ENCODE measurements around the gene TAOK3. TPM values are rescaled to one million over a fixed set of nuclear protein-coding genes. Genes with fewer than 3 reads are reported as not detected.

TAOK3 gene
- total RNA-seq, 1 experiment from 2014 or later: 11.6 TPM

- Histone ChIP-seq H3K4me1 (no peaks in the 10 kb centered on the region), H3K36me3 (no peaks in the 10 kb centered on the region), H3K9me3 (replicated peaks) (no peaks in the 10 kb centered on the region), H3K4me3 (no peak overlapping the region), H3K27ac (no peak overlapping the region), H3K27me3 (no peaks in the 10 kb centered on the region)
- DNase-seq: peak; percentile 16 to 45
These were observed 263.6 kb downstream of the TAOK3 start for GRCh38 chr12:118109088-118109487.

DNA sequence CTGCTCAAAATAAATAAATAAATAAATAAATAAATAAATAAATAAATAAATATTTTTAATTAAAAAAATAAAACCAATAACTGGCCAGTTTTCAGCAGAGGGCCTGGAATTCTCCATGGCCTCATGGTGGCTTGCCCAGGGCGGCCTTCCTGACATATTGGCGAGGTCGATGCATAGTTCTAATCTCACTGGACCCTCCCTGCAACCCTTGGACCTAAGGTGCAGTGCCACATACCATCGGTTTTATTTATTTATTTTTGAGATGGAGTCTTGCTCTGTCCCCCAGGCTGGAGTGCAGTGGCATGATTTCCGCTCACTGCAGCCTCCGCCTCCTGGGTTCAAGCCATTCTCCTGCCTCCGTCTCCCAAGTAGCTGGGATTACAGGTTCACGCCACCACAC, 265.0 kb downstream of the TAOK3 start:
- Histone ChIP-seq H3K4me1 (no peaks in the 10 kb centered on the region), H3K36me3 (no peaks in the 10 kb centered on the region), H3K27ac (no peak overlapping the region), H3K9me3 (replicated peaks) (no peaks in the 10 kb centered on the region), H3K27me3 (no peaks in the 10 kb centered on the region), H3K4me3 (no peak overlapping the region)
- DNase-seq: no peak

- no peaks in the 10 kb centered on the region for H3K9me3 ChIP-seq (replicated peaks)
- no peaks in the 10 kb centered on the region for H3K27me3 ChIP-seq
- no peak overlapping the region for H3K4me3 ChIP-seq
- no peak for DNase-seq
- no peak overlapping the region for H3K27ac ChIP-seq
- H3K36me3 ChIP-seq: no peaks in the 10 kb centered on the region
- H3K4me1 ChIP-seq: no peaks in the 10 kb centered on the region
These were observed 265.7 kb downstream of the TAOK3 start for GRCh38 chr12:118107011-118107410.

- peak; percentile 74 to 79 for DNase-seq
- Histone ChIP-seq H3K4me1 (no peaks in the 10 kb centered on the region), H3K9me3 (replicated peaks) (no peaks in the 10 kb centered on the region), H3K36me3 (no peaks in the 10 kb centered on the region), H3K4me3 (peak within 1 kb of the TSS; percentile 80), H3K27me3 (no peaks in the 10 kb centered on the region), H3K27ac (peak within 1 kb of the TSS; percentile 65)
These were observed 268.9 kb downstream of the TAOK3 start, which contains the start of gene VSIG10 for GRCh38 chr12:118103601-118104382. Gene VSIG10 (minus strand): TSS chr12:118104011. CDS start chr12:118103671, 340 bp downstream.

DNA sequence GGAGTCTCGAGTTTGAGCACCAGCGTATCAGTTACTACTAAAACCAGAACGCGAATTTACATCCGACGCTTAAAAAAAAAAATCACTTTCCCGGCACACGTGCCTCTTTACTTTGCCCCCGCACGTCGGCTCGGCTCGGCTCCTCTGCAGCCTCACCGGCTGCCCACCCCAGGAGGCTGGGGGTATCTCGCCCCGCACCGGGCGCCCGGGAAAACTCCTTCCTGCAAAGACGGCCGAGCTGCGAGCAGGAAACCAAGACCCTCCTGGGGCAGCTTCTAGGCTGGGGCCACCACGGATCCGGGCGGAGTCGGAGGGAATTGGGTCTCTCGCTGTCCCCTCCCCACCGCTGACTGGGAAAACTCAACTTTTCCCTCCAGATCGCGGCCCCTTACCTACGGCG, 269.5 kb downstream of the TAOK3 start:
- Histone ChIP-seq H3K27ac (peak overlapping the region; percentile 65), H3K4me1 (no peaks in the 10 kb centered on the region), H3K36me3 (no peaks in the 10 kb centered on the region), H3K9me3 (replicated peaks) (no peaks in the 10 kb centered on the region), H3K4me3 (peak overlapping the region; percentile 80), H3K27me3 (no peaks in the 10 kb centered on the region)
- DNase-seq: peak; percentile 39 to 47

- Histone ChIP-seq H3K9me3 (replicated peaks) (no peaks in the 10 kb centered on the region), H3K27ac (no peak overlapping the region), H3K36me3 (no peaks in the 10 kb centered on the region), H3K4me1 (no peaks in the 10 kb centered on the region), H3K4me3 (peak overlapping the region; percentile 80), H3K27me3 (no peaks in the 10 kb centered on the region)
- DNase-seq: no peak
These were observed 270.1 kb downstream of the TAOK3 start for GRCh38 chr12:118102609-118103008.

- no peaks in the 10 kb centered on the region for H3K4me1 ChIP-seq
- no peak overlapping the region for H3K27ac ChIP-seq
- no peaks in the 10 kb centered on the region for H3K27me3 ChIP-seq
- H3K36me3 ChIP-seq: no peaks in the 10 kb centered on the region
- no peak overlapping the region for H3K4me3 ChIP-seq
- peak; percentile 29 to 35 for DNase-seq
- H3K9me3 ChIP-seq (replicated peaks): no peaks in the 10 kb centered on the region
These were observed 270.6 kb downstream of the TAOK3 start for GRCh38 chr12:118102070-118102469.

DNA sequence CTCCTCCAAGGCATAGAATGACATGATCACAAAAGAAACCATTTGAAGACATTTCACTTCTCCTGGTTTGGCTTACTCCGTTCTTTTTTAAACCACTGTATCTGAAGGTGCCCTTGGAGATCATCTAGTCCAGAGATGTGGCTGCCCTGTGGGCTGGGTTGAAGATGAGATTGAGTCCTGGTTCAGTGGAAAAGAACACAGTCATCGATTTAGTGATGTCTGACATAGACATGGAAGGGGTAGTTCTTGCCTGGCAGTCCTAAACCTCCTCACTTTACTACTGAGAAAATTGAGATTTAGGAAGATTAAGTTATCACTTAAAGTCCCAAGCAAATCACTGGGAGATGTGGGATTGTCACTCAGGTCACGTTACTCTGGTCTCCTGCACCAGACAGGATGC, 271.7 kb downstream of the TAOK3 start:
- H3K4me3 ChIP-seq: no peak overlapping the region
- H3K27ac ChIP-seq: no peak overlapping the region
- no peak for DNase-seq
- H3K9me3 ChIP-seq (replicated peaks): no peaks in the 10 kb centered on the region
- H3K36me3 ChIP-seq: no peaks in the 10 kb centered on the region
- no peaks in the 10 kb centered on the region for H3K27me3 ChIP-seq
- H3K4me1 ChIP-seq: no peaks in the 10 kb centered on the region

Other genes with a start within 250 kb of the TAOK3 start
- 172 and 184 TPM in 2 replicates for gene PEBP1, start 236.8 kb downstream of the TAOK3 start, total RNA-seq (2014; rRNA removed; shearing (Covaris generic))
- 42.9 and 43.6 TPM in 2 replicates for gene SUDS3, start 3.6 kb upstream of the TAOK3 start, total RNA-seq (2014; rRNA removed; shearing (Covaris generic))